Measurements from ENCODE around the gene DPYSL5. TPM values are rescaled to one million over a fixed set of nuclear protein-coding genes. Genes with fewer than 3 reads are reported as not detected.

The DPYSL5 gene
- total and polyA plus RNA-seq, 9 of the 15 experiments (the other 6 are each of a cell fraction or from before 2014, with no cell fraction given): 0.06 TPM; not detected in 8

DNA sequence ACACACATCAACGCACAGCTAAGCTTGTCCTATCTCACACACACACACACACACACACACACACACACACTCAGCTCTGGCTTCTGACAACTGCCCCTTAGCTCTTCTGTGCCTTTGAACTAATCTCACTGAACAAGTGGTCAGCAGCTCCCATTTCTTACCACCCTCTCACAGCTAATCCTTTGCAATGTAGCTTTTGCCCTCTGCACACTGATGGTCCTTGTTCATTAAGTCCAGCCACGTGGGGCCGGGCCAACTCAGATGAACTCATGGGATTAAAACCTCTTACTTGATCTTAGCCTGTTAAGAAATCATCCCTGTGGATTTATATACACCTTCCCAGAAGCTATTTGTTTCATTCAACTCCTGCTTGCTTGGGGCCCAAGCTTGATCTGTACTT lies 36.6 kb downstream of the DPYSL5 start:
- Histone ChIP-seq H2AFZ (ENCODE audit: low read depth, low read length) (no peak overlapping the region), H3K9me1 (ENCODE audit: control insufficient read depth, insufficient read depth, low read length) (no peaks in the 10 kb centered on the region), H3K36me3 (ENCODE audit: control insufficient read depth, insufficient read depth, low read length) (no peaks in the 10 kb centered on the region), H3K4me1 (replicated peaks in 1 of 2; ENCODE audit: control insufficient read depth in 2 of 2, insufficient read depth in 2 of 2, low read length in 2 of 2) (no peaks in the 10 kb centered on the region), H3K4me3 (no peak overlapping the region), H3K27me3 (ENCODE audit: control insufficient read depth in 2 of 2, insufficient read depth in 2 of 2, low read length in 2 of 2) (peaks cover 24 to 73% of the 10 kb centered on the region in 2 experiments), H3K9me3 (replicated peaks; ENCODE audit: control insufficient read depth, insufficient read depth, low read depth, low read length) (no peaks in the 10 kb centered on the region), H3K4me2 (ENCODE audit: insufficient read depth, low read length) (no peak overlapping the region), H4K20me1 (replicated peaks; ENCODE audit: control insufficient read depth, insufficient read depth, low read length) (0 out of 2 replicates have a peak, but pooled peaks cover 3% of the 10 kb centered on the region), H3K27ac (ENCODE audit: extremely low read depth, low read depth, low read length) (no peak overlapping the region), H3K9ac (ENCODE audit: insufficient read depth in 1 of 2, low read depth in 2 of 2, low read length in 2 of 2) (no peak overlapping the region), H3K79me2 (ENCODE audit: control insufficient read depth, insufficient read depth, low read length) (no peaks in the 10 kb centered on the region)
- in situ Hi-C loops (cut with MboI): no loop called here
- no TSS peak for BruUV-seq (replicated peaks)
- no peak for FAIRE-seq
- ChIA-PET POLR2A (interaction anchor here (0.6 to 1.2 kb wide), 7 partner anchors 14 to 423 kb away, joined by 3 to 4 read pairs (median 3); partner anchors contain the start of gene CENPA), CTCF (ENCODE audit: low intra/inter-chr PET ratio) (no interaction called here)
- WGBS (ENCODE audit: insufficient coverage, low coverage, missing lambda C conversion rate): 3% methylated on average over 3 of the region's 3 CpGs
- no peak for ATAC-seq
- intact Hi-C loops (cut with micrococcal nuclease): no loop called here
- no peak for TF ChIP-seq TBL1XR1 (IDR thresholded peaks at IDR 0.05; ENCODE audit: low read length in 2 of 2)
- DNase-seq (ENCODE audit: extremely low read depth in 1 of 4, low spot score in 3 of 4): no peak

DNA sequence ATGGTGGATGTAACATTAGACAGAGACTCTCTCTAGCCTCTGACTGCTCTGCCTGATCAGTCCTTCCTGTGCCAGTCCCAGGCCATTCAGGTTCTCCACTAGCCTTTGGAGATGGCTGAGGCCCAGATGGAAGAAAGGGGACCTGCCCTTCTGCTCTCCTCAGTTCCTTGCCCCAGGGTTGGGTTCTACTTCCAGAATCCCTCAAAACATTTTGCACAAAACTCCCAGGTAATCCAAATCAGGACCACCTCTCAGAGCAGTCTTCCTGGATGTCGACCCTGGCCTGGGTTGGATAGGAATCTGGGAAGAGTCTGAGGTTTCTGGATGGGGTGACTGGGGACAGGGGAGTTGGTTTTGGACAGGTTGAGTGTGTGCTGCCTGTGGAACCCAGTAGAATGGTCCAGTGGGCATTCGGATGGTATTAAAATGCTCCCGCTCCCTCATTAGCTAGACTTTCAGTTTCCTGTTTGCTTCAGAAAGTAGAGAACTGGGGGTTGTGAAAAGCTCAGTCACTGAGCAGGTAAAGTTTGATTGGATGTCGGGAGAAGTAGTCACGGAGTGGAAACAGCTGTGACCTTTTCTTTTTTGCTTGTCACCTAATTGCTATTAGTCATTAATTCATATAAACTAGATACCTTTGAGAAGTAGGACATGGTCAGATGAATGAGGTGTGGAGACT lies 37.9 kb downstream of the DPYSL5 start:
- WGBS (ENCODE audit: insufficient coverage, low coverage, missing lambda C conversion rate): 3% methylated on average over 5 of the region's 5 CpGs
- CTCF ChIA-PET (ENCODE audit: low intra/inter-chr PET ratio): no interaction called here
- POLR2A ChIA-PET: no interaction called here
- no peak for TF ChIP-seq KDM4B (IDR thresholded peaks at IDR 0.05; ENCODE audit: borderline replicate concordance in 2 of 2, low read depth in 1 of 2)
- no peak for TF ChIP-seq TBL1XR1 (IDR thresholded peaks at IDR 0.05; ENCODE audit: low read length in 2 of 2)
- TF ChIP-seq SMAD4 (CRISPR knock-in tag; conservative IDR thresholded peaks at IDR 0.05): no peak
- TF ChIP-seq POLR3G (IDR thresholded peaks at IDR 0.05; ENCODE audit: extremely low read depth, insufficient read length, insufficient replicate concordance): no peak
- TF ChIP-seq, protein P1, sequence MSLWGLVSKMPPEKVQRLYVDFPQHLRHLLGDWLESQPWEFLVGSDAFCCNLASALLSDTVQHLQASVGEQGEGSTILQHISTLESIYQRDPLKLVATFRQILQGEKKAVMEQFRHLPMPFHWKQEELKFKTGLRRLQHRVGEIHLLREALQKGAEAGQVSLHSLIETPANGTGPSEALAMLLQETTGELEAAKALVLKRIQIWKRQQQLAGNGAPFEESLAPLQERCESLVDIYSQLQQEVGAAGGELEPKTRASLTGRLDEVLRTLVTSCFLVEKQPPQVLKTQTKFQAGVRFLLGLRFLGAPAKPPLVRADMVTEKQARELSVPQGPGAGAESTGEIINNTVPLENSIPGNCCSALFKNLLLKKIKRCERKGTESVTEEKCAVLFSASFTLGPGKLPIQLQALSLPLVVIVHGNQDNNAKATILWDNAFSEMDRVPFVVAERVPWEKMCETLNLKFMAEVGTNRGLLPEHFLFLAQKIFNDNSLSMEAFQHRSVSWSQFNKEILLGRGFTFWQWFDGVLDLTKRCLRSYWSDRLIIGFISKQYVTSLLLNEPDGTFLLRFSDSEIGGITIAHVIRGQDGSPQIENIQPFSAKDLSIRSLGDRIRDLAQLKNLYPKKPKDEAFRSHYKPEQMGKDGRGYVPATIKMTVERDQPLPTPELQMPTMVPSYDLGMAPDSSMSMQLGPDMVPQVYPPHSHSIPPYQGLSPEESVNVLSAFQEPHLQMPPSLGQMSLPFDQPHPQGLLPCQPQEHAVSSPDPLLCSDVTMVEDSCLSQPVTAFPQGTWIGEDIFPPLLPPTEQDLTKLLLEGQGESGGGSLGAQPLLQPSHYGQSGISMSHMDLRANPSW (CRISPR knock-in tag; IDR thresholded peaks at IDR 0.05): no peak
- TF ChIP-seq CBX5 (IDR thresholded peaks at IDR 0.05; ENCODE audit: borderline replicate concordance, low read depth): no peak

More for the DNA sequence above, 37.9 kb downstream of the DPYSL5 start:
- H3K4me1 ChIP-seq (replicated peaks in 1 of 2; ENCODE audit: control insufficient read depth in 2 of 2, insufficient read depth in 2 of 2, low read length in 2 of 2): no peaks in the 10 kb centered on the region
- H3K36me3 ChIP-seq (ENCODE audit: control insufficient read depth, insufficient read depth, low read length): no peaks in the 10 kb centered on the region
- ATAC-seq (no peak), FAIRE-seq (no peak), DNase-seq (ENCODE audit: extremely low read depth in 1 of 4, low spot score in 3 of 4) (no peak)
- no peak overlapping the region for H3K27ac ChIP-seq (ENCODE audit: extremely low read depth, low read depth, low read length)
- no peak overlapping the region for H3K9ac ChIP-seq (ENCODE audit: insufficient read depth in 1 of 2, low read depth in 2 of 2, low read length in 2 of 2)
- peaks cover 34 to 71% of the 10 kb centered on the region in 2 experiments for H3K27me3 ChIP-seq (ENCODE audit: control insufficient read depth in 2 of 2, insufficient read depth in 2 of 2, low read length in 2 of 2)
- no TSS peak for BruUV-seq (replicated peaks)
- H3K9me1 ChIP-seq (ENCODE audit: control insufficient read depth, insufficient read depth, low read length): no peaks in the 10 kb centered on the region
- no peak overlapping the region for H3K4me3 ChIP-seq
- in situ Hi-C loops (cut with MboI) (no loop called here), intact Hi-C loops (cut with micrococcal nuclease) (no loop called here)
- no peaks in the 10 kb centered on the region for H3K9me3 ChIP-seq (replicated peaks; ENCODE audit: control insufficient read depth, insufficient read depth, low read depth, low read length)
- H4K20me1 ChIP-seq (replicated peaks; ENCODE audit: control insufficient read depth, insufficient read depth, low read length): 0 out of 2 replicates have a peak, but pooled peaks cover 3% of the 10 kb centered on the region
- H2AFZ ChIP-seq (ENCODE audit: low read depth, low read length): no peak overlapping the region
- no peaks in the 10 kb centered on the region for H3K79me2 ChIP-seq (ENCODE audit: control insufficient read depth, insufficient read depth, low read length)
- H3K4me2 ChIP-seq (ENCODE audit: insufficient read depth, low read length): no peak overlapping the region

All from K562 (cell line).